Stimulated activated effector memory CD8-positive, alpha-beta T cell treated with anti-CD3 and anti-CD28 coated beads, Interleukin-12 subunit alpha, Interleukin-12 subunit beta, amount 100 ng/mL, for 72 hours (primary cell): Measurements from ENCODE around the gene KRT17.
"Not testable (repeated sequence)": the region's sequence is repeated elsewhere in the genome, so short reads cannot be mapped to it uniquely, and the experiment has no call there.

Source experiments
- ATAC-seq: fragments of 150-1000 bp; cut with Tn5 transposase; 2 replicates; pipeline ENCODE4 v1.10.0; 2021
- DNase-seq, 2 donors: peaks; one replicate each; pipeline ENCODE4 v3.0.0; 2021 to 2022; ENCODE audit warnings: low spot score in 2 of 2
- H3K27ac Mint-ChIP-seq: one replicate; pipeline ENCODE4 v1.8.0; 2022; ENCODE audit warnings: mild to moderate bottlenecking, mixed read lengths
- H3K36me3 Mint-ChIP-seq: one replicate; pipeline ENCODE4 v1.8.0; 2022; ENCODE audit warnings: mild to moderate bottlenecking, mixed read lengths
- H3K4me1 Mint-ChIP-seq: one replicate; pipeline ENCODE4 v1.8.0; 2022; ENCODE audit warnings: mixed read lengths
- H3K4me3 Mint-ChIP-seq: one replicate; pipeline ENCODE4 v1.8.0; 2022; ENCODE audit warnings: mild to moderate bottlenecking, mixed read lengths
- H3K9me3 Mint-ChIP-seq: one replicate; pipeline ENCODE4 v1.8.0; 2022; ENCODE audit warnings: mixed read lengths

KRT17 gene

DNA sequence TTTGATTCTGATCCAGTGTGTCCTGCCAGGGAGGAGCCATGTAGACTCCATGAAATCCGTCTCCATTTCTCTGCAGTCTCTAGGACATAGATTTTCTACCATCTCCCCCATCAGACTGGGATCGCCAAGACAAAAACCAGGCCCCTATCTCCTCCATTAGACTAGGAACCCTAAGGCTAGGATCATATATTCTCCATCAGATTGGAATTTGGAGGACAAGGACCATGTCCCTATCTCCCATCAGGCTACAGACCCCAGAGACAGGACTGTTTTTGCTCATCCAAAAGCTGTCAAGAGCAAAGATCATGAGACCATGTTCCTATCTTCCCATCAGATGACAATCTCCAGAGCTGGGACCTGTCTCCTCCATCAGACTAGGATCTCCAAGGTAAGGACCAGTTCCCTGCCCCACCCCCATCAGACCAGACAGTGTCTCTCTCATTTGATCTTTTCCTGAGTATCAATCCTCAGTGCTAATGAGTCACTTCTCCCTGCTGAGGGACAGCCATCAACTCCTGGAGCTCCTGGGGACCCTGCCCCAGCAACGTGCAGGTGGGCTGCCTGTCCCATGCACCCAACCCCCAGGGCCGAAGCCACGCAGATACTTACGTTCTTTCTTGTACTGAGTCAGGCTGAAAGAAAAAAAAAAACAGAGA lies 4.3 kb downstream of the KRT17 start:
- not testable (repeated sequence) for ATAC-seq, H3K4me1 Mint-ChIP-seq, H3K9me3 Mint-ChIP-seq, DNase-seq, H3K27ac Mint-ChIP-seq, H3K4me3 Mint-ChIP-seq, H3K36me3 Mint-ChIP-seq

DNA sequence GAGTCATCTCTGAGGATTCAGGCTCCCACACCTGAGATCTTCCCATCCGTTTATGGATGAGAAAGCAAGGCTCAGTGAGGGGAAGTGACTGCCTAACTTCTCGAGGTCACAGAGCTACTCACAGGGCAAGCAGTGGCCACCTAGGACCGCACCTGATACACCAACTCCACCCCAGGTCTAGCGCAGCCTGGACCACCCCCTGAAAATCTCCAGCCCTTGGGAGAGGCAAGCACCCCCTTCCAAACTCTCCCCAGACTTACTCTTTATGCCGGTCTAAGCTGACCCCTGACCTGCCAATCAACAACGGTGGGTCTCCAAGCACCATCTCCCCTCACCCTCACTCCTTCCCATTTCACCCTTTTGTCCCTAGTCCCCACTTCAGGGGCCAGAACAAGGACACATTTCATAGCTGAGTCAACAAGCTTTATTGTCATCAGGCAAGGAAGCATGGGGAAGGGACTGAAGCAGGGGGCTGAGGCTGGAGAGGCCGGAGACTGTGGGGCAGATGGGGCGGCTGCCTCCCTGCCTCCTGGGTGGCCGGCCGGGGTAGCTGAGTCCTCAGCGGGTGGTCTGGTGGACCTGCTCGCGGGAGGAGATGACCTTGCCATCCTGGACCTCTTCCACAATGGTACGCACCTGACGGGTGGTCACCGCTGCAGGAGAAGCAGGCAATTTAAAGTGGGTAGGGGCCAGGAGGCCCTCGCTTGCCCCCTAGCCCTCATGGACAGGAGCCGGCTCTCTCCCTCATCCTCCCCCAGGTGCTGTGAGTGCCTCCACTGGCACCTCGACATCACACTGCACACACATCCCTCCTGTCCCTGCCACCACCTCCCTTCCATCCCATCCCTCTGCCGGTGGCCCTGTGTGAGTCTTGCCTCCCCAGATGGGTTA lies 5.1 kb downstream of the KRT17 start:
- no peaks in the 10 kb centered on the region for H3K4me1 Mint-ChIP-seq
- H3K27ac Mint-ChIP-seq, result no peak overlapping the region
- ATAC-seq (no peak), DNase-seq (no peak)
- no peaks in the 10 kb centered on the region for H3K9me3 Mint-ChIP-seq
- no peak overlapping the region for H3K4me3 Mint-ChIP-seq
- H3K36me3 Mint-ChIP-seq, result no peaks in the 10 kb centered on the region

DNA sequence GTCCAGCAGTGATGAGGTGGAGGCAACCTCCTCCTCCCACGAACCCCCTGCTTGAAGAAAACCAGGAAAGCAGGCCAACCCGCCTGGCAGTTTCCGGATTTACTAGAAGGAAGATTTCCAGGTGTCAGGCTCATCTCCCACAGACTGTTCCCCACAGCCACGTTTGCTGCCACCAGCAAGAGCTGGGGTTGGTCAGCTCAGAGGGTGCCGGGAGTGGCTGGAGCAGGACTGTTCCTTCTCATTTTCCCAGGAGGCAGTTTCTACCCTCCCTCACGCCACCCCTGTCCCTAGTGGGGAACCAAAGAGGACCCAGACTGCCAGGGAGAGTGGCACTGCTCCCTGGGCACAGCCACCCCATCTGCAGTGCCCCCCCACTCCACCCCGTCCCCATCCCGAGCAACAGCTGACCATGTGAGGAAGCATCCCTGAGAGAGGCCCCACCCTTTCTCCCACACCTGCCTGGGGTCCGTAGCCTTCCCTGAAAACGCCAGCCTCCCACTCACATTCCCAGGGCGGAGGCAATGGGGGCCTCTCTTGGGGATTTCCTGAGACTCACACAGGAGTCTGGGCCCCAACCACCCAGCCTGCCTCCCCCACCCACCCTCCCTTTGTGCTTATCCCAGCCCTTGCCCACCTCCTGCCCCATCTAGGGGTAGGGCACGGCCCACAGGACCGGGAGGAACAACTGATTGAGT lies 5.9 kb downstream of the KRT17 start:
- ATAC-seq (no peak), DNase-seq (no peak)
- H3K36me3 Mint-ChIP-seq, result no peaks in the 10 kb centered on the region
- H3K4me3 Mint-ChIP-seq, result no peak overlapping the region
- H3K9me3 Mint-ChIP-seq, result no peaks in the 10 kb centered on the region
- no peak overlapping the region for H3K27ac Mint-ChIP-seq
- no peaks in the 10 kb centered on the region for H3K4me1 Mint-ChIP-seq

DNA sequence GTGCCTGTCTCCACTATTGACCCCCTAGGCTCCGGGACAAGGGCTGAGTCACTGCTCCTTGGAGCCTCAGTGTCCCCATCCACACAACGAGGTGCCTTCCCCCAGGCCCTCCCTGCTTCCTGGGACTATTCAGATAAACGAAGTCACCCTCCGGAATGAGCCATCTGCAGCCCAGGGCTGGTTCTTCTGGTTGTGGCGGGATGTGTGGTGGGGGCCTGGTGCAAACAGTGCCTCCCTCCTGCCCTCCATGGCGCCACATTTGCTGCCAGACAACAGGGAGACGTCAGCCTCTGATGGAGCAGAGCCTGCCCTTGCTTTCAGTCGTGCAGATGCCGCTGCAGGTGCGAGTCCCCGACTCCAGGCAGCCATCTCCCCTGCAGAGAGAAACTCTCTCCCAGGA lies 6.7 kb downstream of the KRT17 start:
- ATAC-seq (peak; percentile 22), DNase-seq (no peak)
- H3K36me3 Mint-ChIP-seq, result no peaks in the 10 kb centered on the region
- no peaks in the 10 kb centered on the region for H3K9me3 Mint-ChIP-seq
- H3K4me3 Mint-ChIP-seq, result no peak overlapping the region
- H3K4me1 Mint-ChIP-seq, result no peaks in the 10 kb centered on the region
- no peak overlapping the region for H3K27ac Mint-ChIP-seq

DNA sequence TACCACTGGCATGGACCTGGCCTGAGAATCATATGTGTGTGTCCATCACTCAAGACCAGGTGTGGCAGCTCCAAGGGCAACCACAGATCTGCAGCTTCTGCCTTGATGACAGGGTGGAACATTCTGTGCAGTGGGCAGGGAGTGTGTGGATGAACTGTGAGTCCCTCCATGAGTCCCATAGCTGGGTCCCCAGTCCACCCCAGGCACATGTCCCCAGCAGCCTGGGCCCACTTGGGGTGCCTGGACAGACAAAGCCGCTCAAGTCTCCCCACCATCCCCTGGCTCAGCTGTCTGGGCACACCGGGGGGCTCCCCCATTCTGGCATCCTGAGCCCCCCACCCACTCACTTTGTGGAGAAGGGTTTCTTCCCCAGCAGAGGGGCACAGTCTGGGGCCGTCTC lies 7.2 kb downstream of the KRT17 start:
- ATAC-seq, result no peak
- no peaks in the 10 kb centered on the region for H3K9me3 Mint-ChIP-seq
- H3K4me3 Mint-ChIP-seq, result no peak overlapping the region
- no peak overlapping the region for H3K27ac Mint-ChIP-seq
- no peaks in the 10 kb centered on the region for H3K36me3 Mint-ChIP-seq
- H3K4me1 Mint-ChIP-seq, result no peaks in the 10 kb centered on the region
- no peak for DNase-seq

DNA sequence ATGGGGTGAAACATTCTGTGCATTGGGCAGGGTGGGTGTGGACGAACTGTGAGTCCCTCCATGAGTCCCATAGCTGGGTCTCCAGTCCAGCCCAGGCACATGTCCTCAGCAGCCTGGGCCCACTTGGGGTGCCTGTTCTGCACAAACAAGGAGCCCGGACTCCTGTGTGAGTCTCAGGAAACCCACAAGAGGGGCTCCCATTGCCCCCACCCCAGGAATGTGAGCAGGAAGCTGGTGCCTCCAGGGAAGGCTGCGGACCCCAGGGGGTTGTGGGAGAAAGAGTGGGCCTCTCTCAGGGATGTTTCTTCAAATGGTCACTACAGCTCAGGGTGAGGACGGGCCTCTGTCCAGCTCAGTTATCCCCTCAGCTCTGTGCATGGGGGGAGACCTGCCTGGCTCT lies 7.9 kb downstream of the KRT17 start:
- not testable (repeated sequence) for H3K9me3 Mint-ChIP-seq, DNase-seq, ATAC-seq, H3K36me3 Mint-ChIP-seq, H3K4me3 Mint-ChIP-seq, H3K27ac Mint-ChIP-seq, H3K4me1 Mint-ChIP-seq

DNA sequence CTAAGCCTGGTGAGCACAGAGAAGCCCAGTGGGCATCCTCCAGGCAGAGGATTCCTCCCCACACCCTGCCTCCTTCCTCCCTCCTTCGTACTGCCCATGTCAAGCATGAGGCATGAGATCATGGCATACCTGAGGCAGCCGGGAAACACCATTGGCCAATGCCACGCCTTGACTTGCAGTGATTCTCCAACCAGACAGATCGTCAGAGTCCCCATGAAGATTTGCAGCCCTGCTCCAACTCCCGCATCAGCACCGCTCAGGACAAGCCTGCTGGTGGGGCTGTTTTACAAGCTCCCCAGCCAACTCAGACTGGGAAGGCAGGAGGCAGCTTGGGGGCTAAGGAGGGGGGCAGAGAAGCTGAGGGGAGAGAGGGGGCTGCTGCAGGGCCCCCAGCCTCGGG lies 8.9 kb downstream of the KRT17 start:
- Mint-ChIP-seq H3K4me3 (no peak overlapping the region), H3K27ac (no peak overlapping the region), H3K4me1 (no peaks in the 10 kb centered on the region), H3K36me3 (no peaks in the 10 kb centered on the region), H3K9me3 (no peaks in the 10 kb centered on the region)
- no peak for DNase-seq
- ATAC-seq, result no peak

DNA sequence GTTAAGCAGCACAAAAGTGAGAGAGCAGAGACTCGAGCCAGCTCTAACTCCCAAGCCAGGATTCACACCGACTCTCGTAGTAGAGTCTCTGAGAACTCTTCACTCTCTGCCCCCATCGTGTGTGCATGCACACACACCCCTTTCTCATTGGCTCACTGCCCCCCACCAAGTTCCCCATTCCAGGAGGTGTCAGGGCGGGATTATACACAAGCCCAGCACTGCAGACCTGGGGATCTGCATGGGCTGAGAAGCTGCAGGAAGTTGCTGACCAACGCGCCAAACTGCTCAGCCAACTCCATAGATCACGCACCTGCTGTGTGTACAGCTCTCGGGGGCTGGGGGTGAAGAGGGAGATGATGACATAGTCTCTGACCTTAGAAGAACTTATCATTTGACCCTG lies 9.6 kb downstream of the KRT17 start:
- DNase-seq, H3K27ac Mint-ChIP-seq, H3K9me3 Mint-ChIP-seq, ATAC-seq, H3K4me1 Mint-ChIP-seq, H3K36me3 Mint-ChIP-seq, H3K4me3 Mint-ChIP-seq: not testable (repeated sequence)

DNA sequence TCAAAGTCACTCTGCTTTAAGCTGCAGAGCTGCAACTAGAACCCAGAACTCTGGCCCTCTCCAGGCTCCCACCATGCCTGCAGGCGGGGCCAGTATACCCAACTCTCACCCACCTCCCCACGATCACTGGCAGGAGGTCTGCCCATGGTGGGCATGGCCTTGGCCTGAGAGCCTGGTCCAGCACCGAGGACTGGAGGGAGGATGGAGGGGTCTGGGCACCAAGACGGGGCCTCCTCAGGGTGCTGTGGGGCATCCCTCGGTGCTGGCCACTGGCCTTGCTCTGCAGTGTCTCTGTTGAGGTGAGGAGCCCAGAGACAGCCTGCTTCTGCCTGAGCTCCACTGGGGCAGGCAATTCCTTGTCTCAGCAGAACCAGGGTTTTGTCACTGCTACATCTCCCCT lies 10.3 kb downstream of the KRT17 start:
- Mint-ChIP-seq H3K36me3 (no peaks in the 10 kb centered on the region), H3K4me3 (no peak overlapping the region), H3K27ac (no peak overlapping the region), H3K4me1 (no peaks in the 10 kb centered on the region), H3K9me3 (no peaks in the 10 kb centered on the region)
- no peak for DNase-seq
- ATAC-seq, result peak; percentile 14

DNA sequence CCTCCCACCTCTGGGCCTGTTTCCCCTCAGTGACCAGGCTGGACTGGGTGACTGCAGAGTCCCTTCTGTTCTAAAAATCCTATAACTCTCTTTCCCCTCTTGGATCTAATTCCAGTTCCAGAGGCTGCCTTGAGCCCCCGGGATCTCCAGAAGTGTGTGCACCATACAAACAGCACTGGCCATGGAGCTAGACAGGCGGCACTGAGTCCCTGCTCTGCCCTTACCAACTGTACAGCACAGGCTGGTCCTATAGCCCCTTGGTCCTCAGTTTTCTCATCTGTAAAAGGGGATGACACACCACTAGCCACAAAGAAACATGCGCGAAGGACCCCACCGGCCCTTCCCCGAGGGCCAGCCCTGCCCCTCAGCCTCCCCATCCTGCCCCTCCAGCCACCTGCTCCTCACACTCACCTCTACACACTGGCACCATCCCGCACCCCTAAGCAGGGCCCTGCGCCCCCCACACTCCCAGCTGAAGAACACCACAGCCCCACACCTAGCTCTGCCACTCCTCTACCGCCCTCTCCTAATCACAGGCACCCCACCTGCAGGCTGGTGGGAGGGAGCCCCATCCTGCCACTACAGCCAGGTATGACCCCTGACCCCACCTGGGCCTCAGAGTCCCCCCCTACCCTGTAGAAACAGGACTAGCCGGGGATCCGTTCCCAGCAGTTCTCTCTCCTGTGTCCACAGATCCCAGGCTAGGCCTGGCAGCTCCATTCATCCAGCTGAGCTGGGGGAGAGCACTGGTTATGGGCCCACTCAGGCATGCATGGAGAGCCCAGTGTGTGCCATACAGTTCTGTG lies 10.9 kb downstream of the KRT17 start:
- Mint-ChIP-seq H3K9me3 (no peaks in the 10 kb centered on the region), H3K27ac (no peak overlapping the region), H3K4me1 (no peaks in the 10 kb centered on the region), H3K36me3 (no peaks in the 10 kb centered on the region), H3K4me3 (no peak overlapping the region)
- ATAC-seq (no peak), DNase-seq (no peak)

DNA sequence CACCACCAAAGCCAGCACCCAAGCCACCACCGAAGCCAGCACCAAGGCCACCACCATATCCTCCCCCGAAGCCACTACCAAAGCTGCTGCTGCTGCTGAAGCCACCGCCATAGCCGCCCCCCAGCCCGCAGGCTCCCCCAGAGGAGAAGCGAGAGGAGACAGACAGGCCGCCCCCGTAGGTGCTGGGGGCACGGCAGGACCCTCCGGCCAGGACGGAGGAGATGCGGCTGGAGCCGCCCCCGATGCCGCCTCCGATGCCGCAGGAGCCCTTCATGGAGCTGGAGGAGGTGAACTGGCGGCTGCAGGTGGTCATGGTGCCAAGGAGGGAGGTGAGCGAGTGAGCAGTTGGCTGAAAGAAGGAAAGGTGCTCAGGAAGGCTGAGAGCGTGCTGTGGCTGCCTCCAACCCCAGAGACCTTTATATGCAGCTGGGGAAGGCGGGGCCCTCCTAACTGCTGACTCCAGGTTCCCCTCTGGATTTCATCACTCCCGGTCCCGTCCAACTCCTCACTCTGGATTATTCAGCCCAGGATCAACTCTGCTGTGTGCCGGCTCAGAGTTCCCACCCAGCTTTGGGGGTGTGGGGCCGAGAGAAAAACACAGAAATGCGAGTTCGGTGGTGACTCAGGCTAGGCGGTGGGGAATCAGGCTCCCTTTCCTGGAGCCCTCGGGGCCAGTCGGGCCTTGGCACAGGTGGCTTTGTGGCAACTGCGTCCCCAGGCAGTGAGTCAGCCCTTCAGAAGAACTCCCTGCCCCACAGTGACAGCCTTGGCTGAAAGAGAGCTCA lies 11.8 kb downstream of the KRT17 start, which contains the start of gene KRT16:
TSS of gene KRT16 (minus strand) at position 392 of the 785 bp plus-strand sequence. CDS start at position 313, 79 bp downstream.
- not testable (repeated sequence) for H3K4me1 Mint-ChIP-seq, H3K9me3 Mint-ChIP-seq, DNase-seq, H3K36me3 Mint-ChIP-seq, H3K27ac Mint-ChIP-seq, ATAC-seq, H3K4me3 Mint-ChIP-seq

DNA sequence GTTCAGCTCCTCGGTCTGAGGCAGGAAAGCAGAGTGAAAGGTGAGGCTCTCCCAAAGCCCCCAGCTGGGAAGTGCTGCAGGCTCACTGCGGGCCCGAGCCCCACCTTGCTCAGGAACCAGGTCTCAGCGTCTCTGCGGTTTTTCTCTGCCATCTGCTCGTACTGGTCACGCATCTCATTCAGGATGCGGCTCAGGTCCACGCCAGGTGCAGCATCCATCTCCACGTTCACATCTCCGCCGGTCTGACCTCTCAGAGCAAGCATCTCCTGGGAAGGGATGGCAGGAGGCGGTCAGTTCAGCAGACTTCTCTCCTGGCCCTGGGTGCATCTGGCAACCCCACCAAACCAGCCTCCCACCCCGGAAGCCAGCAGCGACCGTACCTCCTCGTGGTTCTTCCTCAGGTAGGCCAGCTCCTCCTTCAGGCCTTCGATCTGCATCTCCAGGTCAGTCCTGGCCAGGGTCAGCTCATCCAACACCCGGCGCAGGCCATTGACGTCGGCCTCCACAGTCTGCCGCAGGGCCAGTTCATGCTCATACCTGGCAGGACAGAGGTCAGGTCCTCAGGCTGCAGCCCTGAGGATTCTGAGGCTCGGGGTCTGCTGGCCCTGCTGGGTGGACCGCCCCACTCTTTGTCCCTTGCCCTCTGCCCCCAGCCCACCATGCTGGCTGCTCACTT lies 13.3 kb downstream of the KRT17 start:
- H3K4me3 Mint-ChIP-seq, result no peak overlapping the region
- H3K36me3 Mint-ChIP-seq, result no peaks in the 10 kb centered on the region
- H3K27ac Mint-ChIP-seq, result no peak overlapping the region
- no peak for ATAC-seq
- H3K4me1 Mint-ChIP-seq, result no peaks in the 10 kb centered on the region
- DNase-seq, result no peak
- H3K9me3 Mint-ChIP-seq, result peaks cover 13% of the 10 kb centered on the region

DNA sequence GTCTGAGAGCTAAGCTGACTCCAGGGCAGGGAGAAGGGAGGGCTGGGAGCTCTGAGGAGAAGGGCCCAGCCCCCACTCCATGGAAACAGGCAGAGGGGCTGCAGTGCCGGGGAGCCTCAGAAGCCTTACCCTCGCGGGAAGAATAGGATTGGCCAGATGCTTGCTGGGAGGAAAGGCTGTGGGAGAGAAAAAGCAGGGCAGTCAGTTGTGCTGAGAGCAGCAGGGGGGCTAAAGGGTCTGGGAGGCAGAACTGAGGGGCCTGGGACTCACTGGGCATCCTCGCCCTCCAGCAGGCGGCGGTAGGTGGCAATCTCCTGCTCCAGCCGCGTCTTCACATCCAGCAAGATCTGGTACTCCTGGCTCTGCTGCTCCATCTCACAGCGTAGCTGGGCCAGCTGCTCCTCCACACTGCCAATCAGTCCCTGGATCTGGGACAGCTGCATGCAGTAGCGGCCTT lies 14.3 kb downstream of the KRT17 start:
- not testable (repeated sequence) for H3K36me3 Mint-ChIP-seq, ATAC-seq, H3K4me1 Mint-ChIP-seq, H3K4me3 Mint-ChIP-seq, DNase-seq
- Mint-ChIP-seq H3K27ac (peak overlapping the region; percentile 67), H3K9me3 (peaks cover 13% of the 10 kb centered on the region)

DNA sequence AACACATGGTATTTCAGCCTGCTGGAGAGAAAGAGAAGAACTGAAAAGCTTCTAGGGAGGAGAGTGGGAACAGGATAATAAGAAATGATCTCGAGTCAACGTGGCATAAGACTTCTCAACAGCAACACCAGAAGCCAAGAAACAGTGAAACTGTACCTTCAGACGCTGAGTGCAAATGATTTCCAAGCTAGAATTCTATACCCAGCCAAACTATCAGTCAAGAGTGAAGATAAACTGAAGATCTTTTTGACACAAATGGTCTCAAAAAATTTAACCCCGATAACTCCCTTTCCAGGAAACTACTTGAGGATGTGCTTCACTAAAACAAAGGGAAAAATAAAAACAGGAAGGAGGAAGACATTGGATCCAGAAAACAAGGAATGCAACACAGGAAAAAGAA lies 17.4 kb downstream of the KRT17 start:
- not testable (repeated sequence) for H3K4me3 Mint-ChIP-seq, DNase-seq, H3K27ac Mint-ChIP-seq, ATAC-seq, H3K36me3 Mint-ChIP-seq, H3K4me1 Mint-ChIP-seq
- peaks cover 13% of the 10 kb centered on the region for H3K9me3 Mint-ChIP-seq
